Transverse colon (tissue), 4 donors: ENCODE results near the gene CHRNB1. TPM values are rescaled to one million over a fixed set of nuclear protein-coding genes. Genes with fewer than 3 reads are reported as not detected.

Source experiments
- DNase-seq: peaks from one replicate; pipeline ENCODE4 v3.0.0-alpha.2; 2019
- H3K27ac ChIP-seq, 4 donors: fragments of 200-600 bp; sonication (generic); 2 replicates each; pipeline ENCODE4 v1.5.1; 2016 to 2018; ENCODE audit warnings: inconsistent platforms in 4 of 4
- H3K27me3 ChIP-seq: fragments of 200-600 bp; sonication (generic); 2 replicates; pipeline ENCODE4 v1.5.1; 2017; ENCODE audit warnings: inconsistent platforms
- H3K36me3 ChIP-seq, 4 donors: fragments of 200-600 bp; sonication (generic); 2 replicates each; pipeline ENCODE4 v1.5.1; 2017 to 2019; ENCODE audit warnings: inconsistent platforms in 4 of 4
- H3K4me1 ChIP-seq, 4 donors: fragments of 200-600 bp; sonication (generic); 2 replicates each; pipeline ENCODE4 v1.5.1; 2017 to 2020; ENCODE audit warnings: inconsistent platforms in 4 of 4
- H3K4me3 ChIP-seq, 4 donors: fragments of 200-600 bp; sonication (generic); 1 replicate in 1 of 4; 2 replicates in 3 of 4; pipeline versions ENCODE4 v1.5.1 to v1.6.1; 2017 to 2019; ENCODE audit warnings: inconsistent platforms in 4 of 4
- H3K9me3 ChIP-seq, 2 donors: fragments of 200-600 bp; sonication (generic); 2 replicates each; pipeline ENCODE4 v1.5.1; 2017 to 2019; ENCODE audit warnings: inconsistent platforms in 2 of 2
- CTCF ChIP-seq, 5 experiments: fragments of 200-600 bp in 3 of 5; fragments of 450-650 bp in 2 of 5; sonication (generic) in 3 of 5; IDR thresholded peaks; 1 replicate in 2 of 5; 2 replicates in 3 of 5; pipeline ENCODE4 v1.5.1; 2016 to 2017; ENCODE audit warnings: antibody characterized with exemption in 5 of 5, inconsistent platforms in 3 of 5, mild to moderate bottlenecking in 2 of 5, moderate library complexity in 1 of 5
- EP300 ChIP-seq: sonication (generic); formaldehyde crosslinking; IDR thresholded peaks from one replicate; pipeline ENCODE4 v1.6.1; 2017; ENCODE audit warnings: antibody characterized with exemption, low read depth
- POLR2A ChIP-seq: fragments of 450-650 bp; IDR thresholded peaks from one replicate; pipeline ENCODE4 v1.6.1; 2016; ENCODE audit warnings: antibody characterized with exemption, mild to moderate bottlenecking, moderate library complexity
- POLR2AphosphoS5 ChIP-seq, 3 donors: sonication (generic); formaldehyde crosslinking; IDR thresholded peaks; one replicate each; pipeline ENCODE4 v1.6.1; 2016; ENCODE audit warnings: antibody characterized with exemption in 3 of 3
- WGBS, 2 donors: methylation state at CpG; one replicate each; pipeline ENCODE4 v1.1.5; 2018; ENCODE audit warnings: low coverage in 1 of 2; 5-methylcytosine and 5-hydroxymethylcytosine counted together
- in situ Hi-C, 4 donors: fragments of 200-750 bp; cut with MboI; loops; one replicate each; pipeline versions ENCODE4 v1.15.0 to v1.15.1; 2017; ENCODE audit warnings: low sequenced_read_pairs in 3 of 4, low pct_ligation_motif_present in 1 of 4, low pct_unique_long_range_greater_than_20kb in 1 of 4
- intact Hi-C: fragments of 100-400 bp; cut with DNase I; formaldehyde crosslinking; loops from one replicate; pipeline ENCODE4 v1.15.1; 2023; ENCODE audit warnings: low total_unique reads
- total RNA-seq, 4 donors: library from RNA; depleted of rRNA; stranded (reverse); fragments of >200 nt; gene quantifications; one replicate each; pipeline ENCODE4 v1.1.0, GENCODE V29; 2016

The CHRNB1 gene
- total RNA-seq, 4 donors from 2014 or later: 5.8 to 10.3 (median 8.9) TPM; not detected in 1

DNA sequence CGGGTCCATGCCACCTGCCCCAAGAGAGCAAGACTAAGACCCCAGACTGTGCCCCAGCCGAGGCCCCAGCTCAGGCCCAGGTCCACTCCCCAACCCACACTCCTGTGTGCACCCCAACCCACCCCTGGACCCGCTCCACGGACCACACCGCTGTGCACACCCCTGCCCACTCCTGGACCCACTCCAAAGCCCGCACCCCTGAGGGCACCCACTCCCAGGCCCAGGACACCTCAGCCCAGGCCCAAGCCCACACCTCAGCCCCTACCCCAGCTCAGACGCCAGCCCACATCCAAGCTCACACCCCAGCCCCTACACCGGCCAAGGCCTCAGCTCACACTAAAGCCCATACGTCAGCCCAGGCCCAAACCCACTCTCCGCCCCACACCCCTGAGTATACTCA is 15.1 kb upstream of the CHRNB1 start:
- Histone ChIP-seq H3K27me3 (no peaks in the 10 kb centered on the region), H3K9me3 (no peaks in the 10 kb centered on the region), H3K4me3 (no peak overlapping the region), H3K4me1 (peaks cover 0 to under 1% (median 0%) of the 10 kb centered on the region in 4 donors), H3K36me3 (no peaks in the 10 kb centered on the region), H3K27ac (no peak overlapping the region)
- TF ChIP-seq EP300 (no peak), POLR2A (no peak), POLR2AphosphoS5 (IDR thresholded peaks at IDR 0.05) (no peak), CTCF (IDR thresholded peaks at IDR 0.05) (no peak)
- intact Hi-C loops (no loop called here), in situ Hi-C loops (loop anchor here in 2 of 4 donors (10.0 kb wide), 2 partner anchors 65 to 75 kb away; partner anchors contain the start of genes KCTD11 (in 1 of the 2) and TMEM95 (in 1 of the 2))
- DNase-seq: no peak
- WGBS, 2 donors: 80 to 93% methylated on average over 1 to 10 of the region's 10 CpGs

DNA sequence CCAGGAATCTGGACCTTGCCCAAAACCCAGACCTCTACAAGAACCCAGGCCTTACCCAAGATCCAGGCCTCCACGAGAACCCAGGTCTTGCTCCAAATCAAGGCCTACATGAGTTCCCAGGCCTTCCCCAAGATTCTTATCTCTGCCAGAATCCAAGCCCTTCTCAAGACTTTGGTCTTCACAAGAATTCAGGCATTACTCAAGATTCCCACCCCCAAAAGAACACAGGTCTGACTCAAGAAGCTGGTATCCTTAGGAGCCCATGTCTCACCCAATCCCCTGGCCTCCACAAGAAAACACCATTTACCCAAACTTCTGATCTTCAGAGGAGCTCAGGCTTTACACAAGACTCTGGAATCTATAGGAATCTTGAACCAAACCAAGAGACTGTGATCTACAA is 13.6 kb upstream of the CHRNB1 start:
- H3K4me1 ChIP-seq: peaks cover 3 to 12% (median 8%) of the 10 kb centered on the region in 4 donors
- no peak for DNase-seq
- no peaks in the 10 kb centered on the region for H3K9me3 ChIP-seq
- no peak overlapping the region for H3K27ac ChIP-seq
- 85 to 100% methylated on average over 1 of the region's 1 CpG for WGBS, 2 donors
- no peak overlapping the region for H3K4me3 ChIP-seq
- H3K36me3 ChIP-seq: no peaks in the 10 kb centered on the region
- in situ Hi-C loops: loop anchor here in 2 of 4 donors (10.0 kb wide), 2 partner anchors 66 to 76 kb away; partner anchors contain the start of genes KCTD11 (in 1 of the 2) and TMEM95 (in 1 of the 2)
- intact Hi-C loops: no loop called here
- TF ChIP-seq POLR2AphosphoS5 (IDR thresholded peaks at IDR 0.05) (no peak), CTCF (IDR thresholded peaks at IDR 0.05) (no peak), POLR2A (no peak), EP300 (no peak)
- H3K27me3 ChIP-seq: no peaks in the 10 kb centered on the region

DNA sequence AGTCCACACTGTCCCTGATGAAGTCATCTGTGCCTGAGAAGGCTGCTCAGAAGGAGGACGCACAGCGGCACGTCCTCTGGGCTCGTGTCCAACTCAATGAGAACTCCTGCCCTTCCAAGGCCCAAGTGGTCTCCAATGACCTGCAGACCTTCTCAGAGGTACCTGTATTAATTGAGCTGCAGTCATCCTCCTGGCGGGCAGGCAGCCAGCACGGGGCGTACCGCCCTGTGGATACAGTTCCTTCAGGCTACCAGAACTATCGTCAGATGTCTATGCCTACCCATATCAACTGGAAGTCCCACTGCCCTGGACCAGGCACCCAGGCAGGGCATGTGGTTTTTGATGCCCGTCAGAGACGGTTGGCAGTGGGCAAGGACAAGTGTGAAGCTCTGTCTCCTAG is 12.6 kb upstream of the CHRNB1 start:
- Histone ChIP-seq H3K9me3 (no peaks in the 10 kb centered on the region), H3K4me1 (peaks cover 11 to 22% (median 19%) of the 10 kb centered on the region in 4 donors), H3K36me3 (no peaks in the 10 kb centered on the region), H3K4me3 (no peak overlapping the region), H3K27me3 (no peaks in the 10 kb centered on the region), H3K27ac (no peak overlapping the region)
- DNase-seq: no peak
- in situ Hi-C loops (loop anchor here in 2 of 4 donors (10.0 kb wide), 2 partner anchors 67 to 77 kb away; partner anchors contain the start of genes KCTD11 (in 1 of the 2) and TMEM95 (in 1 of the 2)), intact Hi-C loops (no loop called here)
- WGBS, 2 donors: 94% methylated on average over 11 of the region's 11 CpGs; no CpG with 5 or more reads in 1 of the 2 donors
- TF ChIP-seq CTCF (IDR thresholded peaks at IDR 0.05): no peak
- no peak for TF ChIP-seq POLR2A
- no peak for TF ChIP-seq EP300
- no peak for TF ChIP-seq POLR2AphosphoS5 (IDR thresholded peaks at IDR 0.05)

DNA sequence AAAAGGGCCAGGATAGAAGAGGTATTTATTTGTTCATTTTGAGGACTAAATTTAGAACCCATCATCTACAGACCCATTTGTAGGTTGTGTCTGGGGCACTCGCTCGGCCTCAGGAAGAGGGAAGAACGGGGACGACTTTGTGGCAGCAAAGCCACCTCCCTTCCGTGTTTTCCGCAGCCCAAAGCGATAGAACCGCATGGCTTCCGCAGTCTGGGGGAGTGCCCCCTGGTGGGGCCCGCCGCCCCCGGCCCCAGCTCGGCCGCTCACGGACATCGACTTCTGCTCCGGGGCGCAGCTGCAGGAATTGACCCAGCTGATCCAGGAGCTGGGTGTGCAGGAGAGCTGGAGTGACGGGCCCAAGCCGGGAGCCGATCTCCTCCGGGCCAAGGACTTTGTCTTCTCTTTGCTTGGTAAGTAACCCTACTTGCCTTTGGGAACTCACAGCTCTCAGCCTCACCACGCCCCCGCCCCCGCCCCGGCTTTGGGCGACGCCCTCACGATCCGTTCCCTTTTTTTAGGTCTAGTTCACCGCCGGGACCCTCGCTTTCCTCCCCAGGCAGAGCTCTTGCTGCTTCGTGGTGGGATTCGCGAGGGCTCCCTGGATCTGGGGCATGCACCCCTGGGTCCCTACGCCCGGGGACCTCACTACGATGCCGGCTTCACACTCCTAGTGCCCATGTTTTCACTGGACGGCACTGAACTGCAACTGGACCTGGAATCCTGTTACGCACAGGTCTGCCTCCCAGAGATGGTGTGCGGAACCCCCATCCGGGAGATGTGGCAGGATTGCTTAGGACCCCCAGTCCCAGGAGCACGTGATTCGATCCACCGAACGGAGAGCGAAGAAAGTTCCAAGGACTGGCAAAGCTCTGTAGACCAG is 8.9 kb upstream of the CHRNB1 start:
- H3K27me3 ChIP-seq: peaks cover 32% of the 10 kb centered on the region
- peak; percentile 69 for DNase-seq
- in situ Hi-C loops: loop anchor here in 2 of 4 donors (10.0 kb wide), 2 partner anchors 71 to 81 kb away; partner anchors contain the start of genes KCTD11 (in 1 of the 2) and TMEM95 (in 1 of the 2)

More for the DNA sequence above, 8.9 kb upstream of the CHRNB1 start:
- peak overlapping the region; percentile 33 to 79 (median 53) for H3K4me3 ChIP-seq
- peaks cover 26 to 51% (median 42%) of the 10 kb centered on the region in 4 donors for H3K4me1 ChIP-seq
- intact Hi-C loops: no loop called here
- H3K27ac ChIP-seq: peak overlapping the region; percentile 82 to 90 (median 87)
- WGBS, 2 donors: 7% methylated on average over 48 of the region's 49 CpGs; no CpG with 5 or more reads in 1 of the 2 donors
- H3K9me3 ChIP-seq: no peaks in the 10 kb centered on the region
- no peaks in the 10 kb centered on the region for H3K36me3 ChIP-seq
- TF ChIP-seq POLR2AphosphoS5 (IDR thresholded peaks at IDR 0.05) (peak in 1 of 3 donors; percentile 14), EP300 (no peak), CTCF (IDR thresholded peaks at IDR 0.05) (peak in 3 of 5 experiments; percentile 24 to 25 (median 24)), POLR2A (peak; percentile 43)
